Activated T-cell treated with anti-CD3 and anti-CD28 coated beads, Interleukin-2, amount 50 U/mL, for 1 hour (primary cell): ENCODE data around the gene WAS.
"Not testable (repeated sequence)": the region's sequence is repeated elsewhere in the genome, so short reads cannot be mapped to it uniquely, and the experiment has no call there.

Experiments
- DNase-seq: peaks from one replicate; pipeline ENCODE4 v3.0.0-alpha.2; 2020

Gene WAS

DNA sequence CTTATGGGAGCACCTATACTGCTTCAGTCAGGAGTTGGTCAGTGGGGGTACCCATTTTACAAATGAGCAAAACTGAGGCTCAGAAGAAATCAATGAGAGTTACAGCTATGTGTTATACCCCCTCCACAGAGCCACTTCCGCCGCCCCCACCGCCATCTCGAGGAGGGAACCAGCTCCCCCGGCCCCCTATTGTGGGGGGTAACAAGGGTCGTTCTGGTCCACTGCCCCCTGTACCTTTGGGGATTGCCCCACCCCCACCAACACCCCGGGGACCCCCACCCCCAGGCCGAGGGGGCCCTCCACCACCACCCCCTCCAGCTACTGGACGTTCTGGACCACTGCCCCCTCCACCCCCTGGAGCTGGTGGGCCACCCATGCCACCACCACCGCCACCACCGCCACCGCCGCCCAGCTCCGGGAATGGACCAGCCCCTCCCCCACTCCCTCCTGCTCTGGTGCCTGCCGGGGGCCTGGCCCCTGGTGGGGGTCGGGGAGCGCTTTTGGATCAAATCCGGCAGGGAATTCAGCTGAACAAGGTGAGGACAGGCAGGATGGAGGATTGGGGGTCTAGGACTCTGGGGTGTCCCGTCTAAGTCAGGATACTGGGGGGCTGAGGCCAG, 5.0 kb downstream of the WAS start:
- DNase-seq: no peak

DNA sequence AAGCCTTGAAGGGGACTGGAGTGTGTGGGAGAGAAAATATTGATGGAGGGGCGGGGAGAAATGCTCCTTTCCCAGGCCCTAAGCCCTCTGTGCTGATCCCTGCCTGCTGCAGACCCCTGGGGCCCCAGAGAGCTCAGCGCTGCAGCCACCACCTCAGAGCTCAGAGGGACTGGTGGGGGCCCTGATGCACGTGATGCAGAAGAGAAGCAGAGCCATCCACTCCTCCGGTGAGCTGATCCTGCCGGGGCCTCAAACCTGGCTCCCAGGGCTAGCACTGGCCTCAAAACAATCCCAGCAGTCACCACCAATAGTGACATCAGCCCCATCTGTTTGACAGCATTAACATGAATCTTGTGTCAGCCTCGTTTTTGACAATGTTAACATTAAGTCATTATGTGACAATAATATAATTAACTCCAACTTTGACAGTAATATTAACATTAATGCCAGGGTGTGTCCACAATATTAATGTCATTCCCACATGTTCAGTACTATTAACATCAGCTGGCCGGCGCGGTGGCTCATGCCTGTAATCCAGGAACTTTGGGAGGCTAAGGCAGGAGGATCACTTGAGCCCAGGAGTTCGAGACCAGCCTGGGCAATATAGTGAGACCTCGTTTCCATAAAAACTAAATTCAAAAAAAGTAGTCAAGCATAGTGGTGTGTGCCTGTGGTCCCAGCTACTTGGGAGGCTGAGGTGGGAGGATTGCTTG, 5.8 kb downstream of the WAS start:
- DNase-seq: no peak

DNA sequence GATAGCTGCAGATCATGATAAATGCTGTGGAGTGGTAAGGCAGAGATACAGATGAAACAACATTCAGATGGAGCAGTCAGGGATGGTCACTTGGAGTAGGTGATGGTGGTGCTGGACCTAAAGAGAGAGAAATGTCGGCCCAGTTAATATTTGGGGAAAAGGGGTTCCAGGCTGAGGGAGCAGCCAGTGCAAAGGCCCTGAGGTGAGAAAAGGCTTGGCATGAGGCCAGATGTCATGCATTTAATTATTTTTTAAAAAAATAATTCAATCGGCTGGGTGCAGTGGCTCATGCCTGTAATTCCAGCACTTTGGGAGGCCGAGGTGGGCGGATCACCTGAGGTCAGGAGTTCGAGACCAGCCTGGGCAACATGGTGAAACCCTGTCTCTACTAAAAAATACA, 8.1 kb downstream of the WAS start:
- DNase-seq: not testable (repeated sequence)

DNA sequence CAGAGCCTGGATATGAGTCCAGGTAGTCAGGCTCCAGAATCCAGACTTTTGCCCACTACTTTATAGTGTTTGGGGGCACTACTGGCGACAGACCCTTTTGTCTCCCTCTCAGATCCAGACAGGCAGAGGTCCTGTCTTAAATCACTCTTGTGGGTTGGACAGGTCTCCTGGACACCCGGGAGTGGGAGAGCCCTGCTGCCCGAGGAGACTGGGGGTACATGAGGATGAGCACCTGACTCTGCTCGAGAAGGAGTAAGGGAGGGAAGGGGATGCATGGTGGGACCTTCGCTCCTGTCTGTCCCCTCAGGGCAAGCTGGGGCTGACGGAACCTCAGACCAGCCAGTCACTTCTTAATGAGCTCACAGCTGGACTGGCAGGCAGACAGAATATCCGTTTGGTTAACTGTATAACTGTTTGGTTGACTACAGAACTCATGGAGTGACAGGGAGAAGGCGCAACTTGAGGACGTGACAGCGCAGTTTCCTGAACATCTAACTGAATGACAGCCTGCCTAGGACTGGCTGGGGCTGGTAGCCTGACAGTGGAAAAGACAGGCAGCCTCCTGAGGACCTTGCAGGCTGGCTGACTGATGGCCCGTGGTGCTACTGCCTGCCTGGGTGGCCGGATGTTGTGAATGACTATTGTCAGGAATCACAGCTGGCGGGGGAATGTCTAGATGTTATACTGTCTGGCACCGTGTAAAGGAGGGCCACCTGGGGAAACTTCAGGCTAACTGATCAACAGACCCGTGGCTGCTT, 11.4 kb downstream of the WAS start:
- DNase-seq: no peak

DNA sequence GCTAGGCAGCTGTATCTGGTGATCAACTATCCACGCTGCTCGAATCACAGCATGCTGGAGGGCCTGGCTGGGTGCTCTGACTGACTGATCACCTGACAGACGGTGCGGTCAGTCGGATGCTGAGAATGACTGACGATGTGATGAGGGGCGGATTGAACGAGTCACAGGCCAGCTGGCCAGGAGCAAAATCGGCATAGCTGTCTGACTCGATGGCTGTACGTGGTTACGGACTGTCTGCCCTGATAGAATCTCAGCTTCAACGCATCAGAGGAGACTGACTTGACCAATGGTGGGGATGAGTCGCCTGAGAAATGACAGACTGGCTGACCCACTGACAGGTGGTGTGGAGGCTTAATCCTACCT, 11.9 kb downstream of the WAS start:
- no peak for DNase-seq

DNA sequence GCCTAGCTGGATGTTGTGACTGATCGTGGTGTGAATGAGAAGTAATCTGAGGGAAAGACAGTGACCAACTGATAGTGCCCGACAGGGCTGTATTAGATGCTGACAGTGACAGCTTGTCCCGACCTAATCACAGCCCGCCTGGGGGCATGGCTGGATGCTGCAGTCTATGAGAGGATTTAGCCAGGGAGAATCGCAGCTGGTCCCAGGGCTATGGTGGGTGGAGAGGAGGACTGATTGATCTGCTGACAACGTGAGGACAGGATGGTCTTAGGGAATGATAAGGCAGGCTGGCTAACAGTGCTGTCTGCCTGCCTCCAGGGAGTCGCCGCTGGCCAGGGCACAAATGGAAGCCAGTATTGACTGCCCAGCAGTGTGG, 12.3 kb downstream of the WAS start:
- DNase-seq: no peak

DNA sequence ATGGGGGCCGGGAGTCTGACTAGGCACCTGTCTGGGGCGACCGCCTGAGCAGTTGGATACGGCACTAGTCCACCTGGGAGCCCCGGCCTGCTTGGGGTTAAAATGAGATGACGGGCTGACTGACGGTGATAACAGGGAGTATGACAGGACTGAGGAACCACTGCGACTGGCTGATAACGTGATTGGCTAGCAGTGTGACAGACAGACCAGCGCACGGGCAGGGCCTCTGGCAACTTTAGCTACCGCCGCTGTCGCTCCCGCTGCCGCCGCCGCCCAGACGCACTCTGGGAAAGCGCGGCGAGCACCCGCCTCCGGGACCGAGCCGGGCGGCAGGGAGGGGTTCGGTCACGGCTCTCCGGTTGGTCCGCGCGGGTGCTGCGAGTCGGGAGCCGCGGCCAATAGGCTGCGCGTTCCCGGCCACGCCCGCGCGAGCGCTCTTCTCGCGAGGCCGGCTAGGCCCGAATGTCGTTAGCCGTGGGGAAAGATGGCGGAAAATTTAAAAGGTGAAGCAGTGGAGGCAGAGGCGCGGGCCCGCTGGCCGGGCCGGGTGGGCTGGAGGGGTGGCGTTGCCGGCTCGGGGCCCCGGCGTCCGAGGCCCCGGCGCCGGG, 12.8 kb downstream of the WAS start, which contains the start of gene SUV39H1:
TSS of gene SUV39H1 (plus strand) at position 434 of the 608 bp plus-strand sequence. CDS start at position 485, 51 bp downstream.
- peak; percentile 81 for DNase-seq

DNA sequence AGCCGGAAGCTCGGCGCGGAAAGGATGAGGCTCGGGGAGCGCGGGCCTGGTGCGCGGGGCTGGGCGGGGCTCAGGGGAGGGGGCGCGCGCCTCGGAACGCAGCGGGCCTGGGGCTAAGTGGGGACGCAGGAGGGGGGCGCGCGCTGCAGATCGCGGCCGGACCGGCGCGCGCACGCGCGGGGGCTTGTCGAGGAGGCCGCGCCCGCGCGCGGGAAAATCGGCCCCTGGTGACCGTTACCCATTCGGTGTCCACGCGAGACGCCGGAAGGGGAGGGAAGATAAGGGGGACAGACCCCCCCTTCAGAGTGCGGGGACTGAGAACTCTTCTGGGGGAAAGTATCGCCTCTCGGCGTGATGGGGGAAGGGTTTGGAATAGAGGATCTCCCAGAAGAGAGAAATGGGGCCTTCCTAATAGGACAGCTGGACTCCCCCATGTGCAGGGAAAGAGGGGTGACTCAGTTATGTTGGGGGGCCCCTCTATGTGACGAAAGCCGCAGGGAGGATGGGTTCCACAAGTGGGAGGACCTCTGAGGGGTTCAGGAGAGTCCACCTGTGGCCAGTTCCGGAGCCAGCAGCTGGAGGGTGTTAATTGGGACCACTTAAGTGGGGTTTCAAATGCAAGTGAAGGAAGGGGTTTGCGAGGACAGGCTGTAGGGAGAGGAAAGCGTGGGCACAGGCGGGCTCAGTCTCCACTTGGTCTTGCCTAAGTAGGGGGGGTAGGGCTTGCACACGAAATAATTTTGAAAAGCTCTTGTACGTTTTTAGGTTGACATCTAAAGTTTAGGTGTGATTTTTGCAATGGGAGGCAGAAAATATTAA, 13.5 kb downstream of the WAS start:
- DNase-seq: no peak

DNA sequence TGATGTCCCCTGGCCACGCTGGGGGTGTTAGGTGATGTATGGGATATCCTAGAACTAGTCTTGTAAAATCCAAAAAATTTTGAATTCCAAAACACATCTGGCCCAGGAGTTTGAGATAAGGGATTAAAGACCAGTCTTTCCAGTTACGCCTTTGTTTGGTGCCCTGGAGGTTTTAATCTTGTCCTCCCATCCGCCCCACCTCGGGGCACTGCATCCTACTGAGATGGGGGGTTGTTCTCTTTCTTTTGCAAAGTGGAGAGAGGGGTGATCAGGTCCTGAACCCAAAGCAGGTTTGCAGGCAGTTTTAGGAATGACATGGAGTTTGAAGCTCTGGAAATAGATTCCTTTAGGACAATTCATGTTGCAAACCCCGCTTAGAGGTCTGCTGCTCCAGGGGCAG, 14.7 kb downstream of the WAS start:
- no peak for DNase-seq

DNA sequence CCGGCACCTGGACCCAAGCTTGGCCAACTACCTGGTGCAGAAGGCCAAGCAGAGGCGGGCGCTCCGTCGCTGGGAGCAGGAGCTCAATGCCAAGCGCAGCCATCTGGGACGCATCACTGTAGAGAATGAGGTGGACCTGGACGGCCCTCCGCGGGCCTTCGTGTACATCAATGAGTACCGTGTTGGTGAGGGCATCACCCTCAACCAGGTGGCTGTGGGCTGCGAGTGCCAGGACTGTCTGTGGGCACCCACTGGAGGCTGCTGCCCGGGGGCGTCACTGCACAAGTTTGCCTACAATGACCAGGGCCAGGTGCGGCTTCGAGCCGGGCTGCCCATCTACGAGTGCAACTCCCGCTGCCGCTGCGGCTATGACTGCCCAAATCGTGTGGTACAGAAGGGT, 16.6 kb downstream of the WAS start:
- no peak for DNase-seq

DNA sequence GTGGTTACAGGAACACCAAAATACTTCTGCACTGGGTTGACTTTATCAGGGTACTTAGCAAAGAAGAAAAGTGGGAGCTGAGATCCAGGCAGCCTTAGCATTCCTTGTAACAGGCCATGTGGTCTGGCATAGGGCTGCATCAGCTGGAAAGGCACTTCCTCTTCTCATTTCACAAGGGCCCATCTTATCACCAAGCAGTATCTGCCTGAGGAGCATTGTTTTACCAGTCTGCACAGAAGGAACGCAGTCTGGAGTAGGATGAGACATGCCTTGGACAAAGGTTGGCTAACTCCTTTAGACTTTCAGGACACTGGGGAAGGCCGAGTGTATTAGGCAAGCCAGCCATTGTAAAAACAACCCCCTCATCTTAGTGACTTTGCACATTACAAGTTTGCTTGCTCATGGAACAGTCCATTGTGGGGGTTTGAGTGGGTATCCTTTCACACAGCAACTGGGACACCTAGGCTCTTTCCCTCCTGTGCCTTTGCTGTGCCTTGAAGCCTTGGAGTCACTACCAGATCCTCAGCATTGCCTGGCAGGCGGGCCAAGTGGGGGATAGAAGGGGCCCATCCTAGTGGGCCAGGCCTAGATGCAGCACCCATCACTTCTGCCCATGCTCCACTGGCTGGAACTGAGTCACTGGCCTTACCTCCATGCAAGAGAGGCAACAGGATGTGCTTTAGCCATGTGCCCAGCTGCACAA, 17.5 kb downstream of the WAS start:
- no peak for DNase-seq

DNA sequence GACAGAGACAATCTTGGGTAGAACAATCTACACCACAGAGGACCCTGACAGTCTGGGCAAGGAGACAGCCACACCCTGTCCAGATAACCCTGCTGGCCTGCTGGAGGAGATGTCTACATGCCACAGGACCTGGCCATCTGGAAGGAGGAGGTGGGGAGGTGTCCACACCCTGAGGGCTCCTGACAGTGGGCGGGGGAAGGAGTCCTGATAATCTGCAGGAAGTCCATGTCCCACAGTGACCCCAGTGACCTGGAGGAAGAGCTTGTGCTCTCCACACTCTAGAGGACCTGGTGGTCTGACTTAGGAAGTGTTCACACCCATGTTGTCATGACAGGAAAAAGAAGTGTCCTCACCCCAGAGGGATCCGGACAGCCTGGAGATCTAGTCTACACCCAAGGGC, 18.4 kb downstream of the WAS start:
- DNase-seq: no peak

DNA sequence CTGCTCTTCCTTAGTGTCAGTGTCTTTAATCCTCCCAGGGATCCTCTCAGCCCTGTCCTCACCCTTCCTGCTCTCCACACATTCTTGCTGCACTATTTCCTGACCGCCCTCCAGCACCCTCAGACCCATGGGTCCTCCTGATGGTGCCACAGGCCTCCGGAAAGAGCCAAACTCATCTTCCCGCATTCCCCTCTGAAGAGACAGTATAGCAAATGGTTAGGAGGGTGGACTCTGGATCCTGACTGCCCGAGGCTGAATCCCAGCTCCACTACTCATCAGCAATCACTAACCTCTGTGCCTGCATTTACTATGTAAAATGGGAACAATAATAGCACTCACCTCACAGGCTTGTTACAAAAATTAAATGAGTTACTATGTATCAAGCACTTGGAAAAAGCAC, 19.1 kb downstream of the WAS start:
- no peak for DNase-seq

DNA sequence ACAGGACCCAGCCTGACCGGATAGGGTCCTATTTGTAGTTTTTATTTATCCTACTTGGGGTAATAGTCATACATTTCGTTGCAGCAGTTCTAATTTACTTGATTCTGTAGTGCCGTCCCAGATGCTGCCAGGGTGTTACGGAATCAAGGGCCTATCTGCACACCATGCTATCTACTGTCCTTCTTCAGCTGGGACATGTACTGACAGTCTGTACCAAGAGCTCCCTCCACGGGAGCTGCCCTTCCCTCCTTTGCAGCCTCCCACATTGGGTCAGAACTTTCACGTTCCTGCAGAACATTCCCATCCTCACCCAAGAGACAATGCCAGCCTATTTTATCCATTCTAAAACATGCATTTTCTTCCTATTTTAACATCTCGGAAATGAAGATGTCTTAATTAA, 19.6 kb downstream of the WAS start:
- DNase-seq: no peak

DNA sequence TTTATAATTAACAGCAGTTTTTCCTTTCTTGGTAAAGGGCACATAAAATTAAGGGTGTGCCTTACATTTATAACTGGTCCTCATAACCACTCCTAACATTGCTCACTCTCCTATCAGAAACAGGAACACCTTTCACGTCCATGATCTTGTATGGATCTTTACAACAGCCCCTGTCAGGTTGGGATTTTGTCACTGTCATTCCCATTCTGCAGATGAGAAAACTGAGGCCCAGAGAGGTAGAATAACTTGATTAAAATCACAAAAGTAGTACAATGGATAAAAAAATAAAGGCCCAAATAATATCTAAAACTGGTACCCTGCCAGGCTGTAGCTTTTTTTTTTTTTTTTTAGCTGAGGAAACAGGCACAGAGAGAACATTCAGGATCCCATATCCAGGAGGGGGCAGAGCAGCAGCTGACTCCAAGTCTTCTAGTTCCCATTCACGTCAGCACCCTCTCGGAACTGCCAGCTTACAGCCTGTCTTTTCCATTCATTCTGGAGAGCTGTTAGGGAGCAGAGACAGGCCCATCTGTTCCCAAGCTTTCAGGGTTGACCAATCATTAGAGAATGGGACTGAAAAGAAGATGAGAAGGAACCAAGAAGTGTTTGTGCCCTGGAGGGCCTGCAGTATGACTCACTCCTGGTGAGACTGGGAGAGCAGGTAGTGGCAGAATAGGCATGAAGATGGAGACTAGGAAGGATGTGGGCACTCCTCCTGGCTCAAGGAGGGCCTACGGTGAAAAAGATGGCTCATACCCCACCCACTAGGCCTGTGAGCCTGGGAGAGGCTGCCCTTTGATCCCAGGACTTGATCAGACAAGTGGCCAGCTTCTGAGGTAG, 20.3 kb downstream of the WAS start:
- DNase-seq: no peak

DNA sequence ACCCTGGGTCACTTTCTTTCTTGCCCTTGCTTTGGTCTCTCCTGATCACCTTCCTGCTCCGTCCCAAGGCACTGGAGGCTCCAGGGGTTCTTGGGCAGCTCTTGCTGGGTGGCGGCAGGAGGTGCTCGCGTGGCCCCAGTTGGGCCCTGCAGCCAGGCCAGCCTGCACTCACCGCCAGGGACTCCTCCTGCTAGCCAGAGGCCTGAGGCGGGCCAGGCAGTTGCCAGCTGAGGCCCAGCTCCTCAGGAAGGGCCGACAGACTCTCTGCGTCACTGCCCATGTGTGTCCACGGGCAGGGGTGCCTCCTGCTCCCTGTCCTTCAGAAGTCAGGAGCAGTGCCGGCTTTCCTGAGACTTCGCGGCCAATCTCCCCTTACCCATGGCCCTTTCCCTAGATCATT, 22.3 kb downstream of the WAS start:
- no peak for DNase-seq

DNA sequence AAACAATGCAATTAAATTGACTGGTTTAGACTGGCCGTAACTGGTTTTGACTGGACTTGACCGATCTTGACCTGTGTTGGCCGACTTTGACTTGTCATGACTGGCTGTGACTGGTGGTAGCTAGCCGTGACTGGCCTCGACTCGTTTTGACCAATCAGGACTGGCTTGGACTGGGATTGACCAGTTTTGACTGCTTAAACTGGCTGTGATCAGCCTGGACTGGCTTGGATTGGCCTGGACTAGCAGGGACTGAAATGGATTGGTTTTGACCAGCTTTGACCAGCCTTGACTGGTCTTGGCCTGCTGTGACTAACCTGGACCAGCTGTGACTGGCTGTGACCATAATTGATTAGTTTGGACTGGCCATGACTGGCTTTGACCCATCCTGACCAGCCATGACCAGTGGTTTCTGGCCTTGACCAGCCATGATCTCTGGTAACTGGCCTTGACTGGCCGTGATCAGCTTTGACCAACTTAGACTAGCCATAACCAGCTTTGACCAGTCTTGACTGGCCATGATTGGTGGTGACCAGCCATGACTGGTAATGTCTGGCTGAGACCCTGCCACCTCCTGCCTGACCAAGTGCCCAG, 26.0 kb downstream of the WAS start:
- no peak for DNase-seq

DNA sequence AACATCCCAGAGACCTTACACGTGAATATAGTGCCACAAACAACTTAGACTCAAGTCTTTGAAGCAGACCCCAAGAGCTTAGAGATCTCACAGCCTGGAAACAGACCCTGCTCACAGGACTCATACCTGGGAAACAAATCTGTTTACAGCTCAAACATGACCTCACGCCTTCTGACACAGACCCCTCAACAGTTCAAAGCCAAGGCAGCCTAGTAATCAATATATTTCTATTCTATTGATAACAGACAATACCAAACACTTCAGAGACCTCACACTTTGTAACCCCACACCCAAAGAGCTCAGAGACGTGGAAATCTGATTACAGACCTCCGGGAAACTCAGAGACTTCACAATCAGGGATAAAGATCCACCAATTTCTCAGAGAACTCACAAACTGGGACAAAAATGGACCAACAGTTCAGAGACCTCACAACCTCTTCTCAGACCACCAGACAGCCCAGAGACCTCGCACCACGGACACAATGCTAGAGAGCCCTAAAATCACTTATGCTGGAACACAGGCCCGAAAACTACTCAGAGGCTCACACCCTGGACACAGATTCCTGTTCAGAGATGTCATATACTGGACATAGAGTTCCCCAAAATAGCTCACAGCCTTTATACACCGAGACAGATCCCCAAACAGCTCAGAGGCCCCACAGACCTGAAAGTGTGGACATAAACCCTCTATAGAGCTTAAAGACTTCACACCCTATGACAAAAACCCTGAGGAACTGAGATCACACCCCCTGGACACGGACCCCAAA, 27.7 kb downstream of the WAS start:
- DNase-seq: no peak

DNA sequence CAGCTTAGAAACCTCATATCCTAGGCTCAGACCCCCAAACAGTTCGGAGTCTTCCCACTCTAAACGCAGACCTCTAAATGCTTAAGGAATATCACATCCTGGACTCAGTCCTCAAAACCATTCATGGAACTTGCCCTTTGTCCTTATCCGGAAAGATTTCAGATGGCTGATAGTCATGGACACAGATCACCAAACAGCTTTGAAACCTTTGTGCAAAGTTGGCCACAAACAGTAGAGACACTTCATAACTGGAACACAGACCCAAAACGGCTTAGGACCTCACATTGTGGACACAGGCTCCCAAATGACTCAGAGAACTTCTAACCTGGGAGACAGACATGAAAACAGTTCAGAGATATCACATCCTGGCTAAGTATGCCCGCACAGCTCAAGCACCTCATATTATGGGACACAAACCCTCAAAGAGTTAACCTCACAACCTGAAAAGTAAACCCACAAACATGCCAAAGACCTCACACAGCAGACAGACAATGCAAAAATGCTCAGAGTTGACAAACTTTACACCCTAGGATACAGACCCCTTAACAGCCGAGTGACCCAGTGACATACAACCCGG, 28.4 kb downstream of the WAS start:
- DNase-seq: no peak

DNA sequence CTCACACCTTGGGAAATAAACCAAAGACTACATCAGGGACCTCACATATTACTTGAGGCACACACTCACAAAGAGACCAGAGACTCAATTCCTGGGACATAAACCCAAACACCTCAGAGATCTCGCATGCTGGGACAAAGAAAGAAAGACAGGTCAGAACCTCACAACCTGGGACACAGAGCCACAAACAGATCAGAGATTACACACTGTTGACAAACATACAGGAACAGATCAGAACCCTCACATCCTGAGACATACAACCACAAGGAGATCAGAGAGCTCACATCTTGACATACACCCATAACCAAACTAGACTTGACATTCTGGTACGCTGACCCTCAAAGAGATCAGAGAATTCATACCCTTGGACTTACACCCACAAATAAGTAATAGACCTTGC, 30.2 kb downstream of the WAS start:
- no peak for DNase-seq
